AG04450 (cell line): ENCODE data around the gene GPR31. TPM values are rescaled to one million over a fixed set of nuclear protein-coding genes. Genes with fewer than 3 reads are reported as not detected.

ENCODE experiments used
- CTCF ChIA-PET: fragments of 300-600, 350-600 bp; formaldehyde crosslinking; extraction: SDS; loops from one replicate; lab custom pipeline; 2022; ENCODE audit warnings: antibody characterized with exemption, inconsistent platforms; lab: Charles Lee
- POLR2A ChIA-PET: fragments of 350-600 bp; formaldehyde crosslinking; extraction: SDS; loops from one replicate; lab custom pipeline; 2021; ENCODE audit warnings: antibody characterized with exemption, inconsistent platforms; lab: Yijun Ruan, JAX
- DNase-seq: peaks from one replicate; pipeline ENCODE4 v3.0.0-alpha.2; 2011; ENCODE audit warnings: low read depth, low spot score
- H3K27ac ChIP-seq: one replicate; pipeline ENCODE4 v1.5.1; 2012; ENCODE audit warnings: low read depth, low read length, control low read depth
- H3K27me3 ChIP-seq: one replicate; pipeline ENCODE4 v1.6.0; 2012; ENCODE audit warnings: low read length; ENCODE audit not compliant: control insufficient read depth, insufficient read depth
- H3K4me3 ChIP-seq: 2 replicates; pipeline ENCODE4 v1.5.1; 2011; ENCODE audit warnings: mild to moderate bottlenecking, low read depth, low read length, control low read depth
- H3K9me3 ChIP-seq: 2 replicates; pipeline ENCODE4 v1.5.1; 2012; ENCODE audit warnings: low read length; ENCODE audit not compliant: control insufficient read depth, insufficient read depth
- CTCF ChIP-seq: IDR thresholded peaks from 2 replicates; pipeline ENCODE4 v1.5.1; 2011; ENCODE audit warnings: low read depth, low read length, control low read depth, inconsistent platforms
- polyA plus RNA-seq: library from polyadenylated mRNA; depleted of rRNA; stranded (reverse); fragments of >200 nt; gene quantifications from 2 replicates; pipeline ENCODE4 v1.2.3, GENCODE V29; 2011

GPR31 gene
- polyA plus RNA-seq, 1 experiment: not detected

GRCh38 chr6:167146977-167147376 lies 10.8 kb downstream of the GPR31 start:
- no peak for DNase-seq
- H3K27ac ChIP-seq: no peak overlapping the region
- H3K9me3 ChIP-seq: peaks cover 30% of the 10 kb centered on the region
- no peaks in the 10 kb centered on the region for H3K27me3 ChIP-seq
- no peak for TF ChIP-seq CTCF
- ChIA-PET POLR2A (no interaction called here), CTCF (no interaction called here)
- H3K4me3 ChIP-seq: no peak overlapping the region

DNA sequence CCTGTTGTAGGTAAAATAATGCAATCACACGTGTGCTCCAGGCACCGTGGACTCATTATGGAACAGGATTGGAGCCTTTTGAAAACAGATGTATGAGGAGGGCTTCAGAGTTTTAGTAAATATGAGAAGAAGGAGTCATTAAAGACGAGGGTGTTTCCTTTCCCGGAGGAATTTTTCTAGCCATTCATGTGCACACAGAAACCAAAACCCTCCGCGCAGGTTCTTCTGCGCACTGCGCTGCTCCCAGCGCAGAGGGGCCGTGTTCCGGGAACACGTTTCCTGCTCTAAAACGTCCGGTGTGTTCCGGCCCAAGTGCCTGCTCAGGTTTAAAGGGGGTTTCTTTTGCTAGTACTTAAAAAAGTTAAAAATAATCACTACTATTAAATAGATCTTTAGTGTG lies 11.6 kb downstream of the GPR31 start:
- Histone ChIP-seq H3K9me3 (peaks cover 30% of the 10 kb centered on the region), H3K4me3 (no peak overlapping the region), H3K27me3 (no peaks in the 10 kb centered on the region), H3K27ac (no peak overlapping the region)
- POLR2A ChIA-PET: no interaction called here
- TF ChIP-seq CTCF: no peak
- no peak for DNase-seq
- CTCF ChIA-PET: no interaction called here

- no peak overlapping the region for H3K4me3 ChIP-seq
- no peaks in the 10 kb centered on the region for H3K27me3 ChIP-seq
- H3K9me3 ChIP-seq: peaks cover 30% of the 10 kb centered on the region
- no peak overlapping the region for H3K27ac ChIP-seq
- POLR2A ChIA-PET: no interaction called here
- TF ChIP-seq CTCF: no peak
- no peak for DNase-seq
- CTCF ChIA-PET: no interaction called here
These were observed 12.3 kb downstream of the GPR31 start for GRCh38 chr6:167145461-167145860.

- Histone ChIP-seq H3K27ac (no peak overlapping the region), H3K9me3 (peaks cover 30% of the 10 kb centered on the region), H3K27me3 (no peaks in the 10 kb centered on the region), H3K4me3 (no peak overlapping the region)
- no peak for DNase-seq
- CTCF ChIA-PET: interaction anchor here (1.2 kb wide), 1 partner anchor 368 kb away, joined by 3 read pairs; no protein-coding TSS in a partner anchor
- no peak for TF ChIP-seq CTCF
- POLR2A ChIA-PET: no interaction called here
These were observed 14.7 kb downstream of the GPR31 start for GRCh38 chr6:167143041-167143440.

DNA sequence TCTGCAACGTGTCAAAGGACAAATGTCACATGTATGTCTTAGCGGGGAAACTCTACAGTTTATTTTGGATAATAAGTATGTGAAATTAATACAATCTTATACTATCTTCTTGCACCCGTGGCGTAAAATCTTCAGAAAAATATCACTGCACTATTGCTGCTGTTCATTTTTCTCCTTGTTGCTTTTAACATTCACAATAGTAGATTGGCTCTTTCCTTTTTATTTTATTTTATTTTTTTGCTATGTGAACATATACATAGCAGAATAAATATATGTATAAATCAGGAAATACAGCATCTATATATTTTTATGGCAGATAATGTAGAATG lies 15.4 kb downstream of the GPR31 start:
- TF ChIP-seq CTCF: no peak
- peaks cover 30% of the 10 kb centered on the region for H3K9me3 ChIP-seq

More for the DNA sequence above, 15.4 kb downstream of the GPR31 start:
- Histone ChIP-seq H3K4me3 (no peak overlapping the region), H3K27me3 (no peaks in the 10 kb centered on the region), H3K27ac (no peak overlapping the region)
- ChIA-PET CTCF (interaction anchor here (1.5 kb wide), 1 partner anchor 368 kb away, joined by 4 read pairs; no protein-coding TSS in a partner anchor), POLR2A (no interaction called here)
- no peak for DNase-seq
